Astrocyte of the cerebellum (primary cell): ENCODE measurements around the gene HMX3.

Source experiments
- DNase-seq: peaks from one replicate; pipeline ENCODE4 v3.0.0-alpha.2; 2011; ENCODE audit warnings: low read depth
- H3K4me3 ChIP-seq: 2 replicates; pipeline ENCODE4 v1.5.1; 2011; ENCODE audit warnings: mild to moderate bottlenecking, low read depth, low read length, moderate library complexity
- CTCF ChIP-seq: IDR thresholded peaks from 2 replicates; pipeline ENCODE4 v1.5.1; 2012; ENCODE audit warnings: low read length, low read depth, moderate library complexity, mild to moderate bottlenecking; ENCODE audit errors: missing control alignments
- in situ Hi-C: cut with HindIII; loops from 2 replicates; pipeline ENCODE4 v1.10.0; 2017; ENCODE audit warnings: low sequenced_read_pairs

Gene HMX3

GRCh38 chr10:123139521-123140163, 3.9 kb downstream of the HMX3 start:
- no peak overlapping the region for H3K4me3 ChIP-seq
- in situ Hi-C loops: no loop called here
- DNase-seq: no peak
- TF ChIP-seq CTCF: no peak

GRCh38 chr10:123140164-123140982, 4.6 kb downstream of the HMX3 start:
- in situ Hi-C loops: no loop called here
- no peak for DNase-seq
- TF ChIP-seq CTCF: no peak
- no peak overlapping the region for H3K4me3 ChIP-seq

- DNase-seq: no peak
- in situ Hi-C loops: no loop called here
- no peak overlapping the region for H3K4me3 ChIP-seq
- no peak for TF ChIP-seq CTCF
These were observed 5.2 kb downstream of the HMX3 start for GRCh38 chr10:123140983-123141390.

GRCh38 chr10:123141791-123142700, 6.3 kb downstream of the HMX3 start:
- no peak for TF ChIP-seq CTCF
- H3K4me3 ChIP-seq: no peak overlapping the region
- no peak for DNase-seq
- in situ Hi-C loops: no loop called here

- in situ Hi-C loops: no loop called here
- TF ChIP-seq CTCF: no peak
- no peak overlapping the region for H3K4me3 ChIP-seq
- no peak for DNase-seq
These were observed 7.0 kb downstream of the HMX3 start for GRCh38 chr10:123142701-123143161.

GRCh38 chr10:123143162-123143824, 7.5 kb downstream of the HMX3 start:
- in situ Hi-C loops: no loop called here
- no peak overlapping the region for H3K4me3 ChIP-seq
- no peak for DNase-seq
- no peak for TF ChIP-seq CTCF
